NB4 (cell line): ENCODE results near the gene NMRK1.

Experiments
- DNase-seq: peaks from one replicate; pipeline ENCODE4 v3.0.0; 2010; ENCODE audit warnings: low read depth
- H3K4me3 ChIP-seq: one replicate; pipeline ENCODE4 v1.5.1; 2011; ENCODE audit warnings: mild to moderate bottlenecking, low read depth, low read length, moderate library complexity
- CTCF ChIP-seq: IDR thresholded peaks from one replicate; pipeline ENCODE4 v1.5.1; 2012; ENCODE audit warnings: low read depth, low read length
- MAX ChIP-seq: IDR thresholded peaks from 2 replicates; pipeline ENCODE4 v1.6.1; 2011; ENCODE audit warnings: low read depth, low read length
- MYC ChIP-seq: IDR thresholded peaks from 2 replicates; pipeline ENCODE4 v1.6.1; 2011; ENCODE audit warnings: low read depth, low read length
- POLR2A ChIP-seq: IDR thresholded peaks from 2 replicates; pipeline ENCODE4 v1.6.1; 2011; ENCODE audit warnings: mild to moderate bottlenecking; ENCODE audit not compliant: insufficient read length; ENCODE audit errors: extremely low read depth

Gene NMRK1

GRCh38 chr9:75116306-75116705, 28.4 kb upstream of the NMRK1 start:
- TF ChIP-seq CTCF (no peak), MYC (no peak), MAX (no peak), POLR2A (no peak)
- DNase-seq, result no peak
- H3K4me3 ChIP-seq, result no peak overlapping the region

- no peak for DNase-seq
- H3K4me3 ChIP-seq, result no peak overlapping the region
- TF ChIP-seq MYC (no peak), POLR2A (no peak), MAX (no peak), CTCF (no peak)
Observed at GRCh38 chr9:75112789-75113188, 24.8 kb upstream of the NMRK1 start.

- TF ChIP-seq MAX (no peak), MYC (no peak), CTCF (no peak), POLR2A (no peak)
- DNase-seq, result no peak
- no peak overlapping the region for H3K4me3 ChIP-seq
Observed at GRCh38 chr9:75111019-75111622, 23.2 kb upstream of the NMRK1 start.

- DNase-seq, result no peak
- no peak for TF ChIP-seq CTCF
- TF ChIP-seq MAX, result no peak
- TF ChIP-seq POLR2A, result no peak
- TF ChIP-seq MYC, result no peak
- H3K4me3 ChIP-seq, result no peak overlapping the region
Observed at GRCh38 chr9:75109210-75109839, 21.4 kb upstream of the NMRK1 start.

- no peak for TF ChIP-seq CTCF
- no peak for TF ChIP-seq POLR2A
- TF ChIP-seq MAX, result no peak
- no peak for TF ChIP-seq MYC
- DNase-seq, result no peak
- no peak overlapping the region for H3K4me3 ChIP-seq
Observed at GRCh38 chr9:75108571-75108970, 20.6 kb upstream of the NMRK1 start.
